Spleen (tissue), 7 donors: Measurements from ENCODE around the gene ARL4D.
"Not testable (repeated sequence)": the region's sequence is repeated elsewhere in the genome, so short reads cannot be mapped to it uniquely, and the experiment has no call there.

Experiments used
- CTCF ChIP-seq, 11 experiments: fragments of 200-600 bp in 7 of 11; fragments of 450-650 bp in 4 of 11; sonication (generic) in 4 of 11; IDR thresholded peaks in 8 of 11; conservative IDR thresholded peaks in 3 of 11; 1 replicate in 7 of 11; 2 replicates in 4 of 11; pipeline versions ENCODE4 v1.4.0 to v1.8.0; 2016 to 2021; ENCODE audit warnings: antibody characterized with exemption in 11 of 11, inconsistent platforms in 4 of 11, mild to moderate bottlenecking in 1 of 11
- POLR2A ChIP-seq, 3 donors: fragments of 450-650 bp; IDR thresholded peaks; one replicate each; pipeline ENCODE4 v1.5.1; 2017; ENCODE audit warnings: antibody characterized with exemption in 3 of 3, mild to moderate bottlenecking in 1 of 3
- POLR2AphosphoS5 ChIP-seq, 3 donors: sonication (generic); formaldehyde crosslinking; IDR thresholded peaks; one replicate each; pipeline ENCODE4 v1.5.1; 2017; ENCODE audit warnings: antibody characterized with exemption in 3 of 3
- donor health status: DM: no; HTN: no; CAD: no; lungs with moderate emphysema.
- donor health status: DM: no; HTN: no; CAD: no.
- donor health status: DM: no; HTN: no; CAD: no.

DNA sequence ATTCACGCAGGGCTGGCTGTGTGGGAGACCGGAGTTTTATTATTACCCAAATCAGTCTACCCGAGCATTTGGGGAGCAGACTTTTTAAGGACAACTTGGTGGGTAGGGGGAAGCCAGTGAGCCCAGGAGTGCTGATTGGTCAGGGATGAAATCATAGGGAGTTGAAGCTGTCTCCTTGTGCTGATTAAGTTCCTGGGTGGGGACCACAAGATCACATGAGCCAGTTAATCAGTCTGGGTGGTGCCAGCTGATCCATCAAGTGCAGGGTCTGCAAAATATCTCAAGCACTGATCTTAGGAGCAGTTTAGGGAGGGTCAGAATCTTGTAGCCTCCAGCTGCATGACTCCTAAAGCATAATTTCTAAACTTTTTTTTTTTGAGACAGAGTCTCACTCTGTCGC is 22.9 kb upstream of the ARL4D start:
- not testable (repeated sequence) for TF ChIP-seq CTCF (IDR thresholded peaks at IDR 0.05 in 8 of 11, conservative IDR thresholded peaks at IDR 0.05 in 3 of 11); POLR2A (IDR thresholded peaks at IDR 0.05); POLR2AphosphoS5 (IDR thresholded peaks at IDR 0.05)
